GM12891 (cell line): ENCODE results near the gene GP1BB.

Source experiments
- DNase-seq: peaks from one replicate; pipeline ENCODE4 v3.0.0; 2011; ENCODE audit warnings: low spot score; ENCODE audit not compliant: insufficient read length
- FAIRE-seq: peaks from 2 replicates; lab custom pipeline; 2011; peaks lifted over from hg19 to GRCh38; lab: Jason Lieb, UNC
- PAX5 ChIP-seq: IDR thresholded peaks from 2 replicates; pipeline ENCODE4 v1.6.1; 2011; ENCODE audit warnings: low read length, moderate library complexity, mild to moderate bottlenecking; ENCODE audit not compliant: insufficient read depth, severe bottlenecking
- POLR2A ChIP-seq: IDR thresholded peaks from 2 replicates; pipeline ENCODE4 v1.6.1; 2011; ENCODE audit warnings: low read depth, low read length, control low read depth
- POLR2AphosphoS5 ChIP-seq: IDR thresholded peaks from 2 replicates; pipeline ENCODE4 v1.6.1; 2011; ENCODE audit warnings: low read depth, low read length, control low read depth
- POU2F2 ChIP-seq: IDR thresholded peaks from 2 replicates; pipeline ENCODE4 v1.6.1; 2011; ENCODE audit warnings: low read depth, mild to moderate bottlenecking, control low read depth, low read length, moderate library complexity
- SPI1 ChIP-seq: IDR thresholded peaks from 2 replicates; pipeline ENCODE4 v1.6.1; 2011; ENCODE audit warnings: low read depth, low read length, control low read depth
- TAF1 ChIP-seq: IDR thresholded peaks from 2 replicates; pipeline ENCODE4 v1.6.1; 2011; ENCODE audit warnings: low read depth, low read length, control low read depth

Gene GP1BB

GRCh38 chr22:19714312-19715187, 8.8 kb upstream of the GP1BB start, which contains the start of gene SEPTIN5:
Gene SEPTIN5 (plus strand): TSS chr22:19714503. CDS start chr22:19714589, 86 bp downstream.
- TF ChIP-seq PAX5 = no peak
- no peak for TF ChIP-seq POLR2AphosphoS5
- no peak for TF ChIP-seq SPI1
- no peak for TF ChIP-seq POU2F2
- no peak for TF ChIP-seq POLR2A
- no peak for TF ChIP-seq TAF1
- no peak for FAIRE-seq
- DNase-seq = no peak

GRCh38 chr22:19715188-19715930, 8.0 kb upstream of the GP1BB start:
- TF ChIP-seq POU2F2 (no peak), SPI1 (no peak), POLR2A (no peak), POLR2AphosphoS5 (no peak), TAF1 (no peak), PAX5 (no peak)
- no peak for DNase-seq
- FAIRE-seq = no peak

DNA sequence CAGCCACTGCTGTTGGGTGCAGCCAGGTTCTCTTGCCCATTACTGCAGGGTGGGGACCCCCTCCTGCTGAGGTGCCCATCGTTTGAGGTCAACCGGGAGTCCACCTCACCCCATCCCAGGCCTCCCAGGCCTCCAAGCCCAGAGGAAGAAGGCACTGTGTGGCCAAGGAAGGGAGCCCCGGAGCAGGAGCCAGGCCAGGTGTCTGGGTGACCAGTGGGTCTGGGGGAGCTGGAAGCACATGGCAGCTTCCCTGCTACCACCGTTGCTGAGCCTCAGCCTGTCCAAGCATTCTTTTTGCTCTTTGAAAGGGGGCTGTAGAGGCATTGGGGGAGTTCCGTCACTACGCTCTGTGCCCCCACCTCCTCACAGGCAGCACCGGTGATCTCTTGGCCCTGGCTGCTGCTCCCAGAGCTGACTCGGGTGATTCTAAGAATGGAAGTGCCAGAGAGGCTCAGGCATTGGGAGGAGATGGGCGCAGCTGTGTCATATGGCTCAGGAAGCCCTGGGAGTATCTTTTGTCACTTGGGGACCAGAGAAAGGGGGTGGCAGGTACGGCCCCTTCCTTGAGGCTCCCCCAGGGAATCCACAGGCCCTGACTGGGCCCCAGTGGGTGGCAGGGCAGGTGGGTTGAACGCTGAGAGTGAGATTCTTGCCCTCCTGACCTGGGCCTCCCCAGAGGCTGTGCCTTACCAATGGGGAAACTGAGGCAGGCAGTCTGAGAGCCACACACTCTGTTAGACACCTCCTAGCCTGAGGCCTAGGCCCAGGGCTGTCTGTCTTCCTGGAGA, 7.1 kb upstream of the GP1BB start:
- FAIRE-seq (no peak), DNase-seq (no peak)
- TF ChIP-seq POU2F2 (no peak), POLR2AphosphoS5 (no peak), POLR2A (no peak), TAF1 (no peak), PAX5 (no peak), SPI1 (no peak)

GRCh38 chr22:19716829-19717105, 6.6 kb upstream of the GP1BB start:
- DNase-seq (no peak), FAIRE-seq (no peak)
- no peak for TF ChIP-seq POLR2A
- TF ChIP-seq TAF1 = no peak
- TF ChIP-seq SPI1 = no peak
- no peak for TF ChIP-seq POU2F2
- TF ChIP-seq PAX5 = no peak

- TF ChIP-seq POU2F2 = no peak
- TF ChIP-seq PAX5 = no peak
- no peak for TF ChIP-seq SPI1
- TF ChIP-seq POLR2A = no peak
- TF ChIP-seq TAF1 = no peak
- TF ChIP-seq POLR2AphosphoS5 = no peak
- DNase-seq = no peak
- FAIRE-seq = no peak
These were observed 6.2 kb upstream of the GP1BB start for GRCh38 chr22:19717181-19717580.

- peak; percentile 97 for DNase-seq
These were observed 5.5 kb upstream of the GP1BB start for GRCh38 chr22:19717691-19718455.

DNA sequence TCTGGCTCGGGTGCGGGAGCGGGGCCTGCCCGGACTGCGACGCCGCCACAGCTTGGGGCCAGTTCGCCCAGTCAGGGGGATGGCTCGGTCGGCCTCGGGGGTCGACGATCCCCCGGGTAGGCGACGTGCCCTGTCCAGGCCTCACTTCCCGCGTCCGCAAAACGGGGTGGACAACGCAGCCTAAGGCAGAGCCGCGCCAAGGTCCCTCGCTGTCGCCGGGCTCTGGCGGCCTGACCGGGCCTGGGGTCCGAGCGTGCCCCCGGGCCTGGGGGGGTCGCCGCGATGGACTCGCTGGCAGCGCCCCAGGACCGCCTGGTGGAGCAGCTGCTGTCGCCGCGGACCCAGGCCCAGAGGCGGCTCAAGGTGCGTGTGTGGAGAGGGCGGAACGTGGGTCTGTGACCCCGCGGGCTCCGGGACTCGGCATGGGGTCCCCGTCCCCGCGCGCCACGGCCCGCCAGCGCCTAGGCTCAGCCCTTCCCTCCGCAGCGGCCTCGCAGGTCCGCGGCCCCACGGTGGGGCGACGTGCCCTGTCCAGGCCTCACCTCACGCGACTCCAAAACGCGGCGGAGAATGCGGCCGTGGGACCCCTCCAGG, 4.8 kb upstream of the GP1BB start:
- TF ChIP-seq POLR2AphosphoS5 (no peak), POU2F2 (no peak), PAX5 (no peak), TAF1 (no peak), POLR2A (no peak), SPI1 (no peak)
- DNase-seq = no peak
- no peak for FAIRE-seq

More at GRCh38 chr22:19717691-19718455, 5.5 kb upstream of the GP1BB start:
- TF ChIP-seq POLR2A = no peak
- TF ChIP-seq PAX5 = no peak
- no peak for TF ChIP-seq POU2F2
- no peak for TF ChIP-seq POLR2AphosphoS5
- no peak for TF ChIP-seq TAF1
- TF ChIP-seq SPI1 = no peak
- FAIRE-seq = peak; percentile 89

- no peak for DNase-seq
- TF ChIP-seq POU2F2 = no peak
- TF ChIP-seq POLR2AphosphoS5 = no peak
- TF ChIP-seq TAF1 = no peak
- no peak for TF ChIP-seq SPI1
- TF ChIP-seq PAX5 = no peak
- TF ChIP-seq POLR2A = no peak
- FAIRE-seq = no peak
These were observed 4.3 kb upstream of the GP1BB start for GRCh38 chr22:19719050-19719482.

- FAIRE-seq = no peak
- TF ChIP-seq TAF1 = no peak
- TF ChIP-seq PAX5 = no peak
- no peak for TF ChIP-seq SPI1
- TF ChIP-seq POLR2AphosphoS5 = no peak
- TF ChIP-seq POU2F2 = no peak
- no peak for TF ChIP-seq POLR2A
- DNase-seq = no peak
These were observed 3.8 kb upstream of the GP1BB start for GRCh38 chr22:19719488-19720021.
